HG02763 (cell line): ENCODE measurements around the gene MEIOC.
"Not testable (repeated sequence)": the region's sequence is repeated elsewhere in the genome, so short reads cannot be mapped to it uniquely, and the experiment has no call there.

Experiments
- ATAC-seq: cut with Tn5 transposase; IDR thresholded peaks from one replicate; pipeline ENCODE4 v1.9.1; 2021; ENCODE audit warnings: mild to moderate bottlenecking, moderate library complexity; ENCODE audit not compliant: unreplicated experiment

MEIOC gene

DNA sequence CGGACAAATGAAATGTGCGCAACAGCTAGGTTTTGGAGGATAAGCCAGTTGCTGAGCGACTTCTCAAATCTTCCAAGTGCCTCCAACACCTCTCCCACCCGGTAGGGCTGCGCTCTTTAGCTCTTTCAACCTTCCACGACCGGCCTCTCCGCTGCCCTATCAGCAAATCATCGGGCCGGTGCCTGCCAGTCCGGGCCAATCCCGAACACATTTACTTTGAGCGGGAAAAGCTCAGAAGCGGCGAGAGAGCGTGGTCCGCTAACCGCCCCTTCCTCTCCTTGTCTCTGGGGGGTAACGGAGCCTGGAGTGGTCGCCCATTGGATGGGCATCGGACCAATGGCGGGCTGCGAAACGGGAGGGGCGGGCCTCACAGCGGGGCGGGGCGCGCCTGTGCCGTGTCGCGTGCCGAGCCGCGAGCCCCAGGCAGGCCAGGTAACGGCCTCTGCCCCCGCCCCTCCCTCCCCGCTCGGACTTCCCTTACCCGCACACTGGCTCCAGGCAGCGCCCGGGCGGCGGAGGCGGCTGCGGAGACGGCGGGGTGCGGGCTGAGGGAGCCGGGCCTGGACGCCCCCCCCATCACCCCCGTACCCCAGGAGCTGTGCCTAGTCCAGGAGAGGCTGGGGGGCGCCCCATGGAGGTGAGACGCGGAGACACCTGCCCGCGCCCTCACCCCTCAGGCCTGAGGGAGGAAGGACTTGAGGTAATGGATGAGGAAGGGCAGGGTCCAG, at the start of gene MEIOC:
Gene MEIOC, plus strand, starts transcription at position 486 of the 728 bp plus-strand sequence. Its CDS starts 146 bp downstream, at position 632.
- no peak for ATAC-seq

DNA sequence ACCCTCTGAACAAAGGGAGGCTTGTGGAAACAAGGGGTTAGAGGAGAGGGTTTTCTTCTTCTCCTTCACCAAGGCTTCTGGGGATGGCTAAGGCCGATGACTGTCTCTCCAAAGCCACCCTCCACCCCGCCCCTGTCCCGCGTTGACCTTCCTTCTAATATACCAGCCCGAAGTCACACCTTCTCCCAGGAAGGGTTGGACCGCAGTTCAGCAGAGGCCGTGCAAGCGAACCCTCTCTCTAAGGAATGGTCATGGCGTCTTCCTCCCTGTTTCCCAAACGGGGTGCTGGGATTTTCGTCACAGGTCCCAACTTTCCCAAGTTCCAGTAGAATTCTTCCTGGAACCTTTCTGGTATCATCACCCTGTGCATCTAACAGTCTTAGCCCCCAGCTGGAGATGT, 49.6 kb upstream of the MEIOC start:
- no peak for ATAC-seq

DNA sequence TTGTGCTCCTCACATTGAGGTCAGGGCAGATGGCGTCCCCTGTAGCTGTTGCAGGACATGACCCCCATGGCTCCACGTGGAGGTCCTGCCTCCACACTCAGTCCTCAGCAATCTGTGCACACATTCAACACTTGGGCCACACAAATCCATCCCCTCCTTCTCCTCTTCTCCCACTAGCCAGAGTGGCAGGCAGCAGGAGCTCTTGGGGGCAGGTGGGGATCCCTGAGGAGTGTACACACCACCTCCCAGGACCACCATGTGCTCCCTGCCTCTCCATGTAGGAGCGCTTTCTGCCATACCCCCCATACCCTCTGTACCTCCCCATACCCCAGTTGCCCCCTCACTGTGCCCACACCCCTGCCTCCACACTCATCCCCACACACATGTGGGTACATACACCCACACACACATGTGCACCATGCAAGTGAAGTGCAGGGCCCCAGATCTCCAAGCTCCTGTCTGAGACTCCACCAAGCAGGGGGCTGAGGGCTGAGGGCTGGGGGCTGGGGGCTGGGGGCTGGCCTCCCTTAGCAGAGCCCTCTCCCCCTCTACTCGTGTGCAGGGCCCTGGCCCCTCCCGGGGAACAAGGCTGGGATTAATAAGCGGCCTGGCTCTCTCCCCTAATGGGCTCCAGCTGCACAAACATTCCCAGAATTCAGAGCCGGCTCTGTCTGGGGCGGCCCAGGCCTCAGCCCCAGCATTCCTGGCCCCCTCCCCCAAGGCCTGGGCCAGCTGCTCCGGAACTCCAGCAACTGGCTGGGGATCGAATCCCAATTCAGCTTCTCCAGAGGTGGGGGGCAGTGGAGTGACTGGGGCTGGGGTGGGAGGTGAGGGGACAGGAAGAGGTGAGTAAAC, 48.2 kb upstream of the MEIOC start:
- no peak for ATAC-seq

DNA sequence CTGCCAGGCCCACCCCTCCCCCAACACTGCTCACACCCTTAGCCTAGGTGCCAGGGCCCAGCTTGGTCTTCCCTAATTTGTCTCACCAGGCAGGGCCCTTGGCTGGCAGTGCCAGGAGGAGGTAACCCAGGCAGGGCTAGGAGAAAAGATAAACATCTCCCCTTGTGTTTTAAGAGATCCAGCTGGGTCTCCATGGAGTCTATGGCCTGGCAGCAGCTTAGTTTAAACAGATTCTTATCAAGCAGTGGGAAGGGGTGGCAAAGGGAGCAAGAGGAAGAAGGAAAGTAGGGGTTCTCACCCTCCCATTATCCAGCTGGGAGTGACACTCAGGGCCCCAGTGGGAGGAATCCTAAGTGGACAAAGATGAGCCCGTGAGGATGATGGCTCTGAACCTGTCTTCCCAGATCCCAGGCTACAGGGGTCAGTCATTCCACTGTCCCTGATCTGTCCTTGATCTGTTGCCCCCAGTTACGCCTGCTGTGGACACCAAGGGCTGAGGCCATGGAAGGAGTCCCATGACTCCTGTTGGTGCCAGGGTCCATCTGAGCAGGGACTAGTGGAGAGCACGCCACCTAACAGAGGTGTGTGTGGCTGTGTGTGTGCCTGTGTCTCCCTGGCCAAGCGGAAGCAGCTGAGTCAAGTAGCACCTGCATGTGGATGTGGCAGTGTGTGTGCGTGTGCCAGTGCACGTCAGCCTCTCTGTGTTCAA, 47.4 kb upstream of the MEIOC start:
- no peak for ATAC-seq

DNA sequence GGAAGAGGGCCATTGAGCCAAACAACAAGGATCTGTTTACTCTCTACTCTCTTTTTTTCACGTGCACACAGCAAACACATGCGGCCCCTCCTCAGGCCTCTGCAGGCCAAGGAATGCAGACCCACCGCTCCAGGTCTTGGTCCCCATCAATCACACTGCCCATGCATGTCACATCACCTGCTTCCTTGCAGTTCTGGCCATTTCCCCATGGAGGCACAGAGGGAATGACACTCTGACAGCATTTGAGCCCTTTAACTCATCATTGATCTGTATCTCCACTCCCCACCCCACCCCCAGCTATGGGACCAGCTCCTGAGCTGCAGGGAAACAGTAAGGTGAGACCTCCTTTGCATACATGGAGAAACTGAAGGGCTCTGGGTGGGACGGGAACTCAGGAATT, 45.9 kb upstream of the MEIOC start:
- ATAC-seq = no peak

DNA sequence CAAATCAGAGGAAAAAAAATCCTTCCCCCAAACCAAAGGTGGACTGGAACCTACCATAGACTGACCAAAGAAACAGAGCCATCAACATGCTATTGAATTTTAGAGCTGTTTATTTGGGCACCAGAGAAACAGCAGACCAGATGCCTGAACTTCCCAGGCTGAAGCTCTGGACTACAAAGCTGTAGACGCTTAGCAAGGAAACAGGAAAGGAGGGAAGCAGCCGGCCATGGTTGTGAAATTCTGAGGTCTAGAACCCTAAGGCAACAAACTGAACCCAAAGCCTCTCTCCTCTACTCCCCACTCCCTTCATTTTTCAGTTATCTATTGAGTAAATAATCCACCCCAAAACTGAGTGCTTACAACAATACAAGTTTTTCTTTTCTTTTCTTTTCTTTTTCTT, 45.4 kb upstream of the MEIOC start:
- ATAC-seq = no peak

DNA sequence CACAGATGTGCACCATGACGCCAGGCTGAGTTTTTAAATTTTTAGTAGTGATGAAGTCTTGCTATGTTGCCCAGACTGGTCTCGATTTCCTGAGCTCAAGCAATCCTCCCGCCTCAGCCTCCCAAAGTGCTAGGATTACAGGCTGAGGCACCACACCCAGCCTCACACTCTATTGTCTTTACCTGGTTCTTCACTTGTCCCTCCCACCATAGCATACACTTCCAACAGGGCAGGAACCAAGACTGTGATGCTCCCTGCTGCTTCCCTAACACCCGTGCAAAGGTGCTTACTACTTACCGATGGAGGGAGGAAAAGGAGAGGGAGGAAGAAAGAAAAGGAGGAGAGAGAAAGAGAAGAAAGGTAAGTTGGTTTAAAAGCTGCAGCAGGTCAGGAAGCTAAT, 41.4 kb upstream of the MEIOC start:
- no peak for ATAC-seq

DNA sequence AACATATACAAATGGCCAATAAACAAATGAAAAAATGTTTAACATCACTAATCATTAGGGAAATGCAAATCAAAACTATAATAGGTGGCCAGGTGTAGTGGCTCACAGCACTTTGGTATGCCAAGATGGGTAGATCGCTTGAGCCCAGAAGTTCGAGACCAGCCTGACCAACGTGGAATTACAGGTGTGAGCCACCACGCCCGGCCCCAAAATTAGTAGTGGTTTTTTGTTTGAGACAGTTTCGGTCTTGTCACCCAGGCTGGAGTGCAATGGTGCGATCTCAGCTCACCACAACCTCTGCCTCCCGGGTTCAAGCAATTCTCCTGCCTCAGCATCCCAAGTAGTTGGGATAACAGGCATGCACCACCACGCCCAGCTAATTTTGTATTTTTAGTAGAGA, 37.6 kb upstream of the MEIOC start:
- not testable (repeated sequence) for ATAC-seq

DNA sequence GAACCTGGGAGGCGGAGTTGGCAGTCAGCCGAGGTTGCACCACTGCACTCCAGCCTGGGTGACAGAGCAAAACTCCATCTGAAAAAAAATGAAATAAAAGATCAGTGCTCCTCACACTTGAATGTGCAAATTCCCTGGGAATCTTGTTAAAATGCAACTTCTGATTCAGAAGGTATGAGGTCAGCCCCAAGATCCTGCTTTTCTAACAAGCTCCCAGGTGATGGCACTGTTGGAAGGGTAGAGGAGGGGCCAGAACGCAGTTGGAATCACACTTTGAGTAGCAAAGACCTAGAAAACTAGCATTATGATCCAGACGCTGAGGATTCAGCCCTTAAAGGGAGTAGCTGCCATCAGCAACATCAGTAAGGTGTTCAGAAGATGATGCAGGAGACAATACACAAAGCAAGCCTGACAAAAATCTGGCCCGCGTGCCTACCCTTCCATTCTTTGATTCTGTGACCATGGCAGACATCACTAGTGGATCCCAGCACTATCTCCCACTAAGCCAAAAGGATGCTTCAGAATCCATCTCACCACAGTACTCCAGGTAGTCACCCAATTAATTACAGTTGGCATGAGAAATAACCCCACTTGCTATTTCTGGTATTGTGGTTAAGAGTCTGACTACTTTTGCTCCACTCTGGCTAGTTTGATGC, 33.1 kb upstream of the MEIOC start:
- ATAC-seq = no peak

DNA sequence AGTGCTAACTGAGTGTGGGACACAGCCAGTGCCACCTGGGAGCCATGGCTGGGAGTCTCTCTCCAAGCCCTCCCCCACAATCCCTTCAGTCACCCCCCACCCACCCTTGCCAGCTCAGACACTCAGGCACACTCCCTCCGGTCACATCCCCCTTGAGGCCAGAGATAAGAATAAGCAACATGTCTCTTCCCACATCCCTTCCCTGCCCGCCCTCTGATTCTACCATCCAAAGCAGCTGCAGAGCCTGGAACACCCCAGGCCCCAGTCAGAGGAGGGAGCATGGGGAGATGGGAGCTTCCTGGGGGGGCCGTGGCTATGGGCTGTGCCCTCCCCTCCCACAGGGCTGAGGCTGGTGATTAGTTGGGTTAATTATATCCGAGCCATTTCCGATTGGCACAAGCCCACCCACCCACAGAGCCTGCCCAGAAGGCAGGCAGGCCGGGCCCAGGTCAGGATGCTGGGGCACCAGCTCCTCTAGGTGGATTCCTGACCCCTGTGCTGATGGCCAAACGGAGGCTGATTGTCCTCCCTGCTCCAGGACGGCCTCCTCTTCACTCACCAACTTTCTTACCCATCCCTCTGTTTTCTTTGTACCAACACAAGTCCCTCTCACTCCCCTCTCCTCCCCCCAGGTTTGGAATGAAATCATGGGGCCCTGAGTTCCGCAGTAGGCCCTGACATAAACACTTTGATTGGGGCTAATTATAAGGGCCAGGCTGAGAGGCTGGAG, 28.6 kb upstream of the MEIOC start:
- no peak for ATAC-seq

DNA sequence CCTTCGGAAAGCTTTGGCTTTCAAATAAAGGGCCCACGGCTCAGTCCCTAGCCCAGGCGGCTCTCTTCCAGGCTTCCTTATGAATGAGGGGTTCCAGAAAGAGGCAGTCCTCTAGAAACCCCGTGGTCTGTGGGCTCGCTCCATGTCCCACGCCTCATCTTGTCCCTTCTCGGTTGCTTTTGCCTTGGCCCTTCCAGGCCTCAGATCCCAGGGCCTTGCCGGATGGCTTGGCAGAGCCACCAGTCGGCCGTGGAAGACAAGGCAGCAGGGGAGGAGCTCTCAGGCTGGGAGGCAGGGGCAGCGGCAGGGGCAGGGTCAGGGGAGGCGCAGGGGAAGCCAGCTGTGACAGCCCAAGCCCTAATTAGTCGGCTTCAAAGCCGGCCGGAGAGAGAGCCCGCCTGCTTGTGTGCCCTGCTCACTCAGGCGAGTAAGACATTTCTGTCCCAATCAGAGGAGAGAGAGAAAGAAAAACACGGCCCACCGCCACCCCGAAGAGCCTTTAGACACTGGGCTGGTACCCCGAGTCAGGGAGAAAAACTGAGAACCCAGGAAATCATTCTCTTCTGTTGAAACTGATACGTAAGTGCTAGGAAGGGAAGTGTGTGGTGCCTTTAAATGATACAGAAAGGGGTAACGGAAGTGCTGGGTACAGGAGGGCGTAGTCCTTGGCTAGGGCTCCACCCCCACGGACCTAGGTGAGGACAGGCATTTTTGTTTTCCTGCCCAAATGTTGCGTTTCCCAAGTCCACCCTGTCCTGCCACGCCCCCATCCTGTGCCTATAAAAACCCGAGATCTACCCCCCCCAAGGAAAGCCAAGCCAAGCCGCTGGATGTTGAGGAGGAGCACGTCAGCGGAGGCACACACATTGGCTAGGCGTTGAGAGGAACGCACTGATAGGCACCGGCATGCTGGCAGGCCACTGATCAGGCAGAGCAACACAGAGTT, 27.8 kb upstream of the MEIOC start:
- ATAC-seq = no peak

DNA sequence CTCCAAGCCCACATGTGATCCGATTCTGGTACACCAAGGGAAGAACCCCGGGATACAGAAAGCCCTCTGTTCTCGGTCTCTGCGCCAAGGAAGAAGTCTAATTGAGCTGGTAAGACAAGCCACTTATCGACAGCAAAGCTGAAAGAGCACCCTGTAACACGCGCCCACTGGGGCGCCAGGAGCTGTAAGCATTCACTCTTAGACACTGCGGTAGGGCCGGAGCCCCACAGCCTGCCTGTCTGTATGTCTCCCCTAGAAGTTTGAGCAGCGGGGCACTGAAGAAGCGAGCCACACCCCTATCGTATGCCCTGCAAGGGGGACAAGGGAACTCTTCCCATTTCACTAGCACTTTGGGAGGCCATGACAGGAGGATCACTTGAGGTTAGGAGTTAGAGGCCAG, 27.0 kb upstream of the MEIOC start:
- no peak for ATAC-seq

DNA sequence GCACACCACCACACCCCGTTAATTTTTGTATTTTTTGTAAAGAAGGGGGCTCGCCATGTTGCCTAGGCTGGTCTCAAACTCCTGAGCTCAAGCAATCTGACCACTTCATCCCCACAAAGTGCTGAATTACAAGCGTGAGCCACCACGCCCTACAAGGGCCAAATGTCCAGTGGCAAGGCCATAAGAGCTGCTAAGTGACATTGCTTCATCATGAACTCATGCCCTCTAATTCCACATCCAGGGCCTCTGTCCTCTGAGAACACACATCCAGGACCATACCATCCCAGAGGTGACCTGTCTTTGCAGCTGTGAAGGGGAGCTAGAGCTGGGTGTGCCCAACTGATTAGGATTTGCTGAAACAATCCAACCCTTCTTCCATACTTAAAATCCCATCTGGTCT, 25.6 kb upstream of the MEIOC start:
- no peak for ATAC-seq

DNA sequence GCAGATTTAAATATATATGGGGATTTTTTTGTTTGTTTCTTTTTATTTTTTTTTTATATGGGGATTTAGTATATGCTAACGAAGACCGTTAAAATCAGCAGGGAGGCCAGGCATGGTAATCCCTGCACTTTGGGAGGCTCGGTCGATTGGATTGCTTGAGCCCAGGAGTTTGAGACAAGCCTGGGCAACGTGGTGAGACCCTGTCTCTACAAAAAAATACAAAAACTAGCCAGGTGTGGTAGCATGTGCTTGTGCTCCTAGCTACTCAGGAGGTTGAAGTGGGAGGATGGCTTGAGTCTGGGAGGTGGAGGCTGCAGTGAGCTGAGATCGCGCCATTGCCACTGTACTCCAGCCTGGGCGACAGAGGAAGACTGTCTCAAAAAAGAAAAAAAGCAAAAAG, 22.3 kb upstream of the MEIOC start:
- ATAC-seq = no peak

DNA sequence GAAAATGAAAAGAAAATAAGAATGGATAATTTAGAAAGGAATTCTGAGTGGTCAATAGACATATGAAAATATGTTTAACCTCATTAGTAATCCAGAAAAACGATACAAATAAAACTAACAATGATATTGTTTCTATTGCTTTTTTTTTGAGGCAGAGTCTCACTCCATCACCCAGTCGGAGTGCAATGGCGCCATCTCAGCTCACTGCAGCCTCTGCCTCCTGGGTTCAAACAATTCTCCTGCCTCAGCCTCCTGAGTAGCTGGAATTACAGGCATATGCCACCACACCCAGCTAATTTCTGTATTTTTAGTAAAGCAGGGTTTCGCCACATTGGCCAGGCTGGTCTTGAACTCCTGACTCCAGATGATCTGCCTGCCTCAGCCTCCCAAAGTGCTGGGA, 21.9 kb upstream of the MEIOC start:
- ATAC-seq = not testable (repeated sequence)

DNA sequence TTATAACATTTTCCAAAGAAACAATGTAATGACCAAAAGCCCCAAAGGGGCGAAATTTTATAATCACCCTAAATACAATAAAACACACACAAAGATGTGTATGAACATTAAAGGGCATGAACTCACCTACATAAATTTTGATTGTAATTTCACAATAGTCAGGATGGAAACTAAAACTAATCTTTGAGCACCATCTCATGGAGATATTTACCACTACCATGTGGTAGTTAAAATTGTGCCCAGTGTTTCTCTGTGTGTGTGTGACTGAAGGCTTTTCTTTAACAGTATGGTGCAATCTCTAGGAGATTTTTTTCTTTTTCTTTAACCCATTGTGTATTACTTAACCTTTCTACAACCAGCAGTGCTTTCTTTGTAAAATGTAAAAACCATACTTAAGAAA, 19.7 kb upstream of the MEIOC start:
- ATAC-seq = no peak

DNA sequence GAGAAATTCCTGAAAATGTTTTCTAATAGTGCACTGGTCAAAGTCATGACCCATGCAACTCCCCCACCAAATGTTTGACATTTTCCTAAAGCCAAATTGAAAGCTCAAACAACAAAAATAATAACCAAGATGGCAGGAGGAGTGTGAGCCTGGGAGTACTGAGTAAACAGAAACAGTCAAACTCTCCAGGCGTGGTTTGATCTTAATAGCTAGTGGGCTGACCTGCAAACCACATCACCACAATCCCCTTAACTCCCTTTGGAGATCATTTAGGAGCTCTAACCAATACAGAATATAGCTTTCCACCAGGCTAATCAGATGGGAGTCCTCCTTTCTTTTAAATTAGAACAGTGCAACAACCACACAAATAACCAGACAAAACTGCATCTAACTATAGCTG, 19.2 kb upstream of the MEIOC start:
- no peak for ATAC-seq

DNA sequence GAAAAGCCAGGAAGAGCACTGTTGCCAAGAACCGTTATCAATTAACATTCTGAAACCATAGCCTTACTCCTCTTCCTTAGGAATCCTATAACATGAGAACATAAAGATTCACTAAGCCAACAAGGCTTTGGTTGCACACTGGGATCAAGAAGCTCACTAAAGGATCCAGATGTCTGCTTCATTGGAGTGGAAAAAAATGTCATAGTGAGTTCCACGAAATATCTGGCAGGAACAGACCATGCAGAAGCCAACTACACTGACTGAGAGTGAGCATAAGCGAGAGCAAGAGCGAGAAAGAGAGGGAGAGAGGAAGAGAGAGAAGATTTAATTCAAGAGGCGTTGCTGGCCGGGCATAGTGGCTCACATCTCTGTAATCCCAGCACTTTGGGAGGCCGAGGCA, 13.4 kb upstream of the MEIOC start:
- no peak for ATAC-seq

DNA sequence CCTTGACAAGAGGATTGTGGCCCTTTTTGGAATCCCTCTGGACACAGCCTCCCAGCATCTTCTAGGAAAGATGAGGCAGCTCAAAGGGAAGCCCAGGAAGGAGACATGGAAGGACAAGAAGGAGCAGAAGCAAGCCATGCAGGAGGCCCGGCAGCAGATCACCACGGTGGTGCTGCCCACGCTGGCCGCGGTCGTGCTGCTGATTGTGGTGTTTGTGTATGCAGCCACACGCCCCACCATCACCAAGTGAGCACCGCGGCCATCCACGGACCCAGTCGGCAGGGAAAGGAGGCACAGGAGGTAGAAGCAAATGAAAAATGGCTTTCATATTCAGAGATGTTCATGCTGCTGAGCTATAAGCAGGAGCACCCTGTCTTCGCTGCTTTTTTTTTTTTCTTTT, 10.9 kb upstream of the MEIOC start:
- ATAC-seq = no peak
